ENCODE results near the gene CASP9. TPM values are rescaled to one million over a fixed set of nuclear protein-coding genes. Genes with fewer than 3 reads are reported as not detected.

CASP9 gene
- total RNA-seq, 1 donor from 2014 or later: 12.6 TPM

DNA sequence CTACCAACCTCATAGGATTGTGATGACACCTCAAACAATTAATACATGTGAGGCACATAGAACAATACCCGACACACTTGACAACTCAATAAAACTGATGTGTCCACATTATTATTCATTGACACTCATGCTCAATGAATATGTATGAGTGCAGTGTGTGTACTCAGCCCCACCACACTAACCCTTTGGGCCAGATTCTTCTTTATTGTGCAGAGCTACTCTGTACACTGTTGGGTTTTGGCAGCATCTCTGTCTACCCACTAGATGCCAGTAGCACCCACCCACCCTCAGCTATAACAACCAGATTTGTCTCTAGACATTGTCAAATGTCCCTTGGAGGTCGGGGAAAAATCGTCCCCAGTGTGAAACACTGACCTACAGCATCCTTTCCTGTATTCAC lies 10.1 kb downstream of the CASP9 start:
- Mint-ChIP-seq H3K4me3 (ENCODE audit: unreplicated experiment) (no peak overlapping the region), H3K9me3 (ENCODE audit: unreplicated experiment) (no peaks in the 10 kb centered on the region), H3K36me3 (ENCODE audit: unreplicated experiment) (peaks cover 26% of the 10 kb centered on the region), H3K27ac (ENCODE audit: unreplicated experiment) (no peak overlapping the region), H3K27me3 (ENCODE audit: unreplicated experiment) (no peaks in the 10 kb centered on the region), H3K4me1 (ENCODE audit: unreplicated experiment) (no peaks in the 10 kb centered on the region)
- TF ChIP-seq, protein P1, sequence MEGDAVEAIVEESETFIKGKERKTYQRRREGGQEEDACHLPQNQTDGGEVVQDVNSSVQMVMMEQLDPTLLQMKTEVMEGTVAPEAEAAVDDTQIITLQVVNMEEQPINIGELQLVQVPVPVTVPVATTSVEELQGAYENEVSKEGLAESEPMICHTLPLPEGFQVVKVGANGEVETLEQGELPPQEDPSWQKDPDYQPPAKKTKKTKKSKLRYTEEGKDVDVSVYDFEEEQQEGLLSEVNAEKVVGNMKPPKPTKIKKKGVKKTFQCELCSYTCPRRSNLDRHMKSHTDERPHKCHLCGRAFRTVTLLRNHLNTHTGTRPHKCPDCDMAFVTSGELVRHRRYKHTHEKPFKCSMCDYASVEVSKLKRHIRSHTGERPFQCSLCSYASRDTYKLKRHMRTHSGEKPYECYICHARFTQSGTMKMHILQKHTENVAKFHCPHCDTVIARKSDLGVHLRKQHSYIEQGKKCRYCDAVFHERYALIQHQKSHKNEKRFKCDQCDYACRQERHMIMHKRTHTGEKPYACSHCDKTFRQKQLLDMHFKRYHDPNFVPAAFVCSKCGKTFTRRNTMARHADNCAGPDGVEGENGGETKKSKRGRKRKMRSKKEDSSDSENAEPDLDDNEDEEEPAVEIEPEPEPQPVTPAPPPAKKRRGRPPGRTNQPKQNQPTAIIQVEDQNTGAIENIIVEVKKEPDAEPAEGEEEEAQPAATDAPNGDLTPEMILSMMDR (IDR thresholded peaks at IDR 0.05): no peak
- DNase-seq (ENCODE audit: extremely low spot score, unreplicated experiment): no peak

DNA sequence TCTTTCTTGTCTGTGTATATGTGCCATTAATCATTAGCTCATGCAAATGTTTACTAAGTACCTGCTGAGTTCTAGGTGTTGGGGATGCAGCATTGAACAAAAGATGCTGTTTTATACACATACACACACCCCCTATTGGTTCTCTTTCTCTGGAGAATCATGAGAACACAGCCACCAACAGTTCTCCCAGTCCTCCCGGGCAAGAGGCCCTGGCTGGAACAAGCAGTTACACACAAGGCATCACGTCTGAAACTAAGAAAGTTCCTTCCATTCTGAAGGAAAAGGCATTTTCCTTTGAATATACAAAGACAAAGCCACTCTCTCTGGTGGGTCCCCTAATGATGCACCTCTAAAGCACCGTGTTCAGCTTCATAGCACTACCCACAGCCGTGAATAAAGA lies 10.8 kb downstream of the CASP9 start:
- Mint-ChIP-seq H3K4me1 (ENCODE audit: unreplicated experiment) (no peaks in the 10 kb centered on the region), H3K4me3 (ENCODE audit: unreplicated experiment) (no peak overlapping the region), H3K27ac (ENCODE audit: unreplicated experiment) (no peak overlapping the region), H3K27me3 (ENCODE audit: unreplicated experiment) (no peaks in the 10 kb centered on the region), H3K36me3 (ENCODE audit: unreplicated experiment) (peaks cover 24% of the 10 kb centered on the region), H3K9me3 (ENCODE audit: unreplicated experiment) (no peaks in the 10 kb centered on the region)
- TF ChIP-seq, protein P1 (IDR thresholded peaks at IDR 0.05): no peak
- DNase-seq (ENCODE audit: extremely low spot score, unreplicated experiment): no peak

DNA sequence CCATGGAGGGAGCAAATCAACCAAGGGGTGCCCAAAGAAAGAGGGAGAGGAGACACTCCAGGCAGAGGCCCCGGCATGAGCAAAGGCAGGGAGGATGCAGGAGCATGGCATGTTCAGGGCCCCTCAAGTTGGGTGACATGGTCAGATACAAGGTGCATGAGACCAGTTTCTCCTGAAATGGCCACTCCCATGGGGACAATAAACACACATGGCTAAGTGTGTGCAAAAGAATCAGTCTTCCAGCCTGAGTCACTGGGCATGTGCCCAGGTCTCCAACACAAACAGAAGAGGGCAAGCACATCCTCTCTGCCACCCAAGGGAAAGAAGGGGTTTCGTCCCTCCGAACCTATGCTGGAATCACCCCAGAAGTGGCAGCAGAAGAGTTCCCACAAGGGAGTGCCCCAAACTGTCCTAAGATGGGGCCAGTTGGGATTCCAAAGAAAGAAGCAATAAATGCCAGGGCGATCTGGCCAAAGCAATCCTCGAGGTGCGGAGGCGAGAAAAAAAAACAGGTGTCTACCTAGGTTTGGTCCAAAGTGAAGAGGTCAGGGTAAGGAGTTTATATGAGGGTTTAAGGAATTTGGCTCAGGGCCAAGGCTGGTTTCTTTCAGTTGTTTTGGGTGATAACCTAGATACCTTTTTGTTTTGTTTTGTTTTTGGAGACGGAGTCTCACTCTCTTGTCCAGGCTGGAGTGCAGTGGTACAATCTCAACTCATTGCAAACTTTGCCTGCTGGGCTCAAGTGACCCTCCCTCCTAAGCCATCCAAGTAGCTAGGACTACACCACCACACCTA lies 13.2 kb downstream of the CASP9 start:
- Mint-ChIP-seq H3K27me3 (ENCODE audit: unreplicated experiment) (no peaks in the 10 kb centered on the region), H3K36me3 (ENCODE audit: unreplicated experiment) (peaks cover 20% of the 10 kb centered on the region), H3K27ac (ENCODE audit: unreplicated experiment) (no peak overlapping the region), H3K4me3 (ENCODE audit: unreplicated experiment) (no peak overlapping the region), H3K4me1 (ENCODE audit: unreplicated experiment) (no peaks in the 10 kb centered on the region), H3K9me3 (ENCODE audit: unreplicated experiment) (no peaks in the 10 kb centered on the region)
- no peak for DNase-seq (ENCODE audit: extremely low spot score, unreplicated experiment)
- TF ChIP-seq, protein P1 (IDR thresholded peaks at IDR 0.05): no peak

DNA sequence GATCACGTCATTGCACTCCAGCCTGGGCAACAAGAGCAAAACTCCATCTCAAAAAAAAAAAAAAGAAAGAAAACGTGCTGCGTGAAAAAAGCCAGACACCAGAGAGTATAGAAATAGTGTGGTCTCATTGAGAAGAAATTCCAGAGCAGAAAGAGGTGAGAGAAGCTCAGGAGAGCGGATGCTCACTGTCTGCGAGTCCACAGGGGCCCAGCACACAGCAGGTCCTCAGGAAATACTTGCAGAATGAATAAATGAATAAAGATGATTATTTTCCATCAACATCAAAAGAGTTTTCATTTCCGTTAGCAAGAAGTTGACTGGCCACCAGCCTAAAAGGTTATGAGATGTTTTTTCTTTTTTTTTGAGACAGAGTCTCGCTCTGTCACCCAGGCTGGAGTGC lies 14.4 kb downstream of the CASP9 start:
- no peaks in the 10 kb centered on the region for H3K4me1 Mint-ChIP-seq (ENCODE audit: unreplicated experiment)
- H3K4me3 Mint-ChIP-seq (ENCODE audit: unreplicated experiment): no peak overlapping the region
- no peak overlapping the region for H3K27ac Mint-ChIP-seq (ENCODE audit: unreplicated experiment)
- no peak for DNase-seq (ENCODE audit: extremely low spot score, unreplicated experiment)
- no peaks in the 10 kb centered on the region for H3K27me3 Mint-ChIP-seq (ENCODE audit: unreplicated experiment)
- H3K36me3 Mint-ChIP-seq (ENCODE audit: unreplicated experiment): peaks cover 20% of the 10 kb centered on the region
- TF ChIP-seq, protein P1 (IDR thresholded peaks at IDR 0.05): no peak
- H3K9me3 Mint-ChIP-seq (ENCODE audit: unreplicated experiment): no peaks in the 10 kb centered on the region

DNA sequence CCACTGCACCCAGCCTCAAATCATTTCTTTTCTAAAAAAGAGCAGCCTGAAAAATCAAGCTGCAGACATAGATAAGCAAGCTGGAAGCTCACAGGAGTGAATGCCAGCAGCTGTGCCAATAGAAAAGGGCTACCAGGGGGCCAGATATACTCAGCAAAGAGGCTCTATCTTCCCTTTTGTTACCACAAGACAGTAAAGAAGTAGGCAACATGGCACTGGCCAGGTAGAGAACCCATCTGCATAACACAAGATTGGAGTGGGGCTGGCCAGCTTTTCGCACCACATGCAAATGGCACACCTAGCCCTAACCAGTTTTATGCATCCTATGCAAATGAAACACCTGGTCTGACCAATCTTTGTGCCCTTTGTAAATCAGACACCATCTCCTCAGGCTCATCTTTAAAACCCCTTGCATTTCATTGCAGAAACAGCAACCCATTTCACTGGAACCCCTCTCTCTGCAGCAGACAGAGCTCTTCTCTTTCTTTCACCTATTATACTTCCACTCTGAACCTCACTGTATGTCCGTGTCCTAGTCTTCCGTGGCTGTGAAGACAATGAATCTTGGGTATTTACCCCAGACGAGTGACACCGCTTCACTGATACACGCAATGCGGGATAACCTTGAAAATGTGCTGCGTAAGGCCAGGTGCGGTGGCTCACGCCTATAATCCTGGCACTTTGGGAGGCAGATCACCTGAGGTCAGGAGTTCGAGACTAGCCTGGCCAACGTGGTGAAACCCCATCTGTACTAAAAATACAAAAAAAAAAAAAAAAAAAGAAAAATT lies 15.1 kb downstream of the CASP9 start:
- H3K27me3 Mint-ChIP-seq (ENCODE audit: unreplicated experiment): no peaks in the 10 kb centered on the region
- no peak overlapping the region for H3K27ac Mint-ChIP-seq (ENCODE audit: unreplicated experiment)
- no peak for DNase-seq (ENCODE audit: extremely low spot score, unreplicated experiment)
- H3K36me3 Mint-ChIP-seq (ENCODE audit: unreplicated experiment): peaks cover 16% of the 10 kb centered on the region
- TF ChIP-seq, protein P1 (IDR thresholded peaks at IDR 0.05): no peak
- H3K4me1 Mint-ChIP-seq (ENCODE audit: unreplicated experiment): no peaks in the 10 kb centered on the region
- no peak overlapping the region for H3K4me3 Mint-ChIP-seq (ENCODE audit: unreplicated experiment)
- H3K9me3 Mint-ChIP-seq (ENCODE audit: unreplicated experiment): no peaks in the 10 kb centered on the region

Measured in osteocyte (in vitro differentiated cells).